A673 (cell line): ENCODE data around the gene GNAT2. TPM values are rescaled to one million over a fixed set of nuclear protein-coding genes. Genes with fewer than 3 reads are reported as not detected.

Experiments
- BruUV-seq: library from RNA; stranded (reverse); fragments of 400-500 nt; replicated peaks from 2 replicates; lab custom pipeline; 2021; lab: Mats Ljungman, UMichigan
- CTCF ChIA-PET: fragments of 300-600 bp; sonication (Branson Sonifier 250); formaldehyde crosslinking; loops from one replicate; lab custom pipeline; 2022; ENCODE audit warnings: antibody characterized with exemption; lab: Charles Lee
- POLR2A ChIA-PET: fragments of 300-600 bp; sonication (Branson Sonifier 250); formaldehyde crosslinking; loops from one replicate; lab custom pipeline; 2022; ENCODE audit warnings: antibody characterized with exemption; ENCODE audit not compliant: low non-redundant PET; lab: Charles Lee
- DNase-seq: peaks from one replicate; pipeline ENCODE4 v3.0.0-alpha.2; 2015; ENCODE audit warnings: low spot score
- H3K27ac ChIP-seq: fragments of 200-600 bp; sonication (generic); 2 replicates; pipeline ENCODE4 v1.5.1; 2016; ENCODE audit warnings: mixed run types, low read depth, mild to moderate bottlenecking, mixed read lengths, antibody characterized with exemption, low read length; ENCODE audit not compliant: poor library complexity, severe bottlenecking
- H3K27me3 ChIP-seq: fragments of 200-600 bp; sonication (generic); replicated peaks from 2 replicates; pipeline ENCODE4 v1.6.1; 2017; ENCODE audit warnings: mixed run types, low read depth, mild to moderate bottlenecking, mixed read lengths, antibody characterized with exemption, low read length; ENCODE audit not compliant: insufficient read depth, poor library complexity
- H3K36me3 ChIP-seq: fragments of 200-600 bp; sonication (generic); 2 replicates; pipeline ENCODE4 v1.6.1; 2016; ENCODE audit warnings: mixed run types, mild to moderate bottlenecking, mixed read lengths, antibody characterized with exemption, low read length; ENCODE audit not compliant: insufficient read depth, poor library complexity, severe bottlenecking
- H3K4me1 ChIP-seq: fragments of 200-600 bp; sonication (generic); 2 replicates; pipeline ENCODE4 v1.6.1; 2017; ENCODE audit warnings: mixed run types, mild to moderate bottlenecking, mixed read lengths, antibody characterized with exemption, low read length; ENCODE audit not compliant: insufficient read depth, poor library complexity, severe bottlenecking
- H3K4me3 ChIP-seq: fragments of 200-600 bp; sonication (generic); 2 replicates; pipeline ENCODE4 v1.5.1; 2016; ENCODE audit warnings: low read depth, mixed run types, mild to moderate bottlenecking, mixed read lengths, low read length; ENCODE audit not compliant: poor library complexity, severe bottlenecking
- H3K9me3 ChIP-seq: fragments of 200-600 bp; sonication (generic); 2 replicates; pipeline ENCODE4 v1.6.1; 2016; ENCODE audit warnings: mixed run types, low read depth, mild to moderate bottlenecking, mixed read lengths, antibody characterized with exemption, low read length; ENCODE audit not compliant: poor library complexity, severe bottlenecking
- CTCF ChIP-seq: fragments of 300-800, 200-600 bp; sonication (generic); conservative IDR thresholded peaks from 2 replicates; pipeline ENCODE4 v1.5.1; 2017; ENCODE audit warnings: low read depth, mild to moderate bottlenecking, antibody characterized with exemption, low read length, moderate library complexity, mixed read lengths
- EZH2 ChIP-seq: fragments of 200-600 bp; sonication (generic); IDR thresholded peaks from 2 replicates; pipeline ENCODE4 v1.6.1; 2017; ENCODE audit warnings: borderline replicate concordance, low read depth, mild to moderate bottlenecking, mixed read lengths, antibody characterized with exemption, low read length; ENCODE audit not compliant: poor library complexity, severe bottlenecking
- intact Hi-C: fragments of 100-400 bp; cut with micrococcal nuclease; formaldehyde crosslinking; loops from one replicate; pipeline ENCODE4 v1.10.0; 2022; ENCODE audit not compliant: unreplicated experiment
- total RNA-seq: library from RNA; stranded (reverse); gene quantifications from 2 replicates; pipeline ENCODE4 v1.2.3, GENCODE V29; 2021

The GNAT2 gene
- total RNA-seq, 1 experiment from 2014 or later = not detected

GRCh38 chr1:109626682-109627408, 7.4 kb upstream of the GNAT2 start:
- Histone ChIP-seq H3K4me1 (peaks cover 25% of the 10 kb centered on the region), H3K27me3 (no peaks in the 10 kb centered on the region), H3K27ac (no peak overlapping the region), H3K9me3 (no peaks in the 10 kb centered on the region), H3K36me3 (peaks cover 49% of the 10 kb centered on the region), H3K4me3 (no peak overlapping the region)
- no peak for TF ChIP-seq EZH2
- TF ChIP-seq CTCF = no peak
- CTCF ChIA-PET = no interaction called here
- BruUV-seq = no TSS peak
- DNase-seq = no peak
- intact Hi-C loops = no loop called here
- POLR2A ChIA-PET = no interaction called here

GRCh38 chr1:109625601-109626560, 6.5 kb upstream of the GNAT2 start:
- TF ChIP-seq CTCF (no peak), EZH2 (no peak)
- no peak for DNase-seq
- no peaks in the 10 kb centered on the region for H3K27me3 ChIP-seq
- H3K4me1 ChIP-seq = peaks cover 30% of the 10 kb centered on the region
- peaks cover 42% of the 10 kb centered on the region for H3K36me3 ChIP-seq
- POLR2A ChIA-PET = no interaction called here
- no peak overlapping the region for H3K4me3 ChIP-seq
- BruUV-seq = no TSS peak
- intact Hi-C loops = no loop called here
- CTCF ChIA-PET = no interaction called here
- H3K27ac ChIP-seq = no peak overlapping the region
- H3K9me3 ChIP-seq = no peaks in the 10 kb centered on the region

- H3K4me3 ChIP-seq = no peak overlapping the region
- H3K4me1 ChIP-seq = peaks cover 30% of the 10 kb centered on the region
- peak overlapping the region; percentile 92 for H3K27ac ChIP-seq
- DNase-seq = no peak
- POLR2A ChIA-PET = no interaction called here
- peaks cover 38% of the 10 kb centered on the region for H3K36me3 ChIP-seq
- intact Hi-C loops = no loop called here
- no peaks in the 10 kb centered on the region for H3K27me3 ChIP-seq
- BruUV-seq = no TSS peak
- TF ChIP-seq EZH2 = no peak
- no peak for TF ChIP-seq CTCF
- CTCF ChIA-PET = no interaction called here
- no peaks in the 10 kb centered on the region for H3K9me3 ChIP-seq
Observed at GRCh38 chr1:109625176-109625575, 5.8 kb upstream of the GNAT2 start.
